ENCODE data around the gene IGFBPL1. TPM values are rescaled to one million over a fixed set of nuclear protein-coding genes. Genes with fewer than 3 reads are reported as not detected.
A peak's percentile ranks its signal among the peaks of the same experiment; 100 is the strongest.

Gene IGFBPL1
- total RNA-seq, 1 donor from 2014 or later = 0.87 TPM

GRCh38 chr9:38394416-38394815 lies 29.8 kb downstream of the IGFBPL1 start:
- H3K9me3 ChIP-seq = no peaks in the 10 kb centered on the region

GRCh38 chr9:38393128-38393796 lies 31.0 kb downstream of the IGFBPL1 start:
- TF ChIP-seq, protein P1, sequence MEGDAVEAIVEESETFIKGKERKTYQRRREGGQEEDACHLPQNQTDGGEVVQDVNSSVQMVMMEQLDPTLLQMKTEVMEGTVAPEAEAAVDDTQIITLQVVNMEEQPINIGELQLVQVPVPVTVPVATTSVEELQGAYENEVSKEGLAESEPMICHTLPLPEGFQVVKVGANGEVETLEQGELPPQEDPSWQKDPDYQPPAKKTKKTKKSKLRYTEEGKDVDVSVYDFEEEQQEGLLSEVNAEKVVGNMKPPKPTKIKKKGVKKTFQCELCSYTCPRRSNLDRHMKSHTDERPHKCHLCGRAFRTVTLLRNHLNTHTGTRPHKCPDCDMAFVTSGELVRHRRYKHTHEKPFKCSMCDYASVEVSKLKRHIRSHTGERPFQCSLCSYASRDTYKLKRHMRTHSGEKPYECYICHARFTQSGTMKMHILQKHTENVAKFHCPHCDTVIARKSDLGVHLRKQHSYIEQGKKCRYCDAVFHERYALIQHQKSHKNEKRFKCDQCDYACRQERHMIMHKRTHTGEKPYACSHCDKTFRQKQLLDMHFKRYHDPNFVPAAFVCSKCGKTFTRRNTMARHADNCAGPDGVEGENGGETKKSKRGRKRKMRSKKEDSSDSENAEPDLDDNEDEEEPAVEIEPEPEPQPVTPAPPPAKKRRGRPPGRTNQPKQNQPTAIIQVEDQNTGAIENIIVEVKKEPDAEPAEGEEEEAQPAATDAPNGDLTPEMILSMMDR (IDR thresholded peaks at IDR 0.05) = no peak
- intact Hi-C loops (cut with DNase I) = no loop called here
- peaks cover 8% of the 10 kb centered on the region for H3K4me1 ChIP-seq
- H3K27me3 ChIP-seq = no peaks in the 10 kb centered on the region
- DNase-seq = no peak
- H3K27ac ChIP-seq = peak overlapping the region; percentile 45
- peaks cover 11% of the 10 kb centered on the region for H3K36me3 ChIP-seq
- H3K4me3 ChIP-seq = peak overlapping the region; percentile 79
- no peak for ATAC-seq
- no peaks in the 10 kb centered on the region for H3K9me3 ChIP-seq

More at GRCh38 chr9:38394416-38394815, 29.8 kb downstream of the IGFBPL1 start:
- TF ChIP-seq, protein P1 (IDR thresholded peaks at IDR 0.05) = no peak
- peaks cover 11% of the 10 kb centered on the region for H3K36me3 ChIP-seq
- peaks cover 8% of the 10 kb centered on the region for H3K4me1 ChIP-seq
- intact Hi-C loops (cut with DNase I) = no loop called here
- H3K27ac ChIP-seq = no peak overlapping the region
- ATAC-seq = no peak
- no peak overlapping the region for H3K4me3 ChIP-seq
- no peaks in the 10 kb centered on the region for H3K27me3 ChIP-seq
- DNase-seq = no peak

DNA sequence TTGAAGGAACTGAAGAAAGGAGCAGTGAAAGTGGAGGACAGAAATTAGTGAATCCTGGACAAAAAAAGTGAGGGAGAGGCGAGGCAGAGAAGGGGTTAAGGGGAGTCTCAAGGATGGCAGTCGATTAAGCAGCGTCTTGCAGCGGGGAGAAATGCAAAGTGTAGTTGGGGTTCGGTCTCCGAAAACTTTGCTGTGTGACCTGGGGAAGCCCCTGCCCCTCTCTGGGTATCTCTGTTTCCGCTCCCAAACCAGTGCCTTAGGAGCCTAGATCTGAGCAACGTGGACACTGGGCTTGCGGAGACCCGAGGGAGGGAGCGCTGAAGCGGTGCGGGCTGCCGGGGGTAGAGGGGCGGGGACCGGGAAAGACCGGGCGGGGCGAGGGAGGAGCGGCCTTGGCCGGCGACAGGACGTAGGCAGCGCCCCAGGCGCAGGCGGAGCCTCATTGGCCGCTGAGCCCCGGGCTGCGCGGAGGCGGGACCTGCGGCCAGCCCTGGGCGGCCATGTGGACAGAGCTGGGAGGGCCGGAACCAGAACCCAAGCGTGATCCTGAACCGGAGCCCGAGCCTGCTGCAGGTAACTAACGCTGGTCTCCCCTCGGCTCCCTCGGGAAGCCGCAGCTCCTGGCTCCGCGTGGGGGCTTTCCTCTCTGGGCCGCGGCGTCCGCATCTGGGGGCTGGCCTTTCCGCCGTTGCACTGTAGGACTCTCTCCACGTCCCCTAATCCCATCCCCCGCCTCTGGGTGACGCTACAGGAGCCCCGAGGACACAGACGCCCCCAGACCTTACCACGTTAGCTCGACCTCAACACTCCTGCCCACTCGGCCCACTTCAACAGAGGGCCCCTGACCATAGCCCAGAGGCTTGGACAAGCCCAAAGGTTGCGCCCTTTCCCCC lies 31.8 kb downstream of the IGFBPL1 start, which contains the start of gene ALDH1B1:
Gene ALDH1B1, plus strand, starts transcription at position 468 of the 893 bp plus-strand sequence. CDS start 3,047 bp downstream, outside the sequence.
- ATAC-seq (peak; percentile 99), DNase-seq (peak; percentile 95)
- intact Hi-C loops (cut with DNase I) = no loop called here
- peaks cover 11% of the 10 kb centered on the region for H3K36me3 ChIP-seq
- no peaks in the 10 kb centered on the region for H3K27me3 ChIP-seq
- TF ChIP-seq, protein P1 (IDR thresholded peaks at IDR 0.05) = no peak
- peaks cover 8% of the 10 kb centered on the region for H3K4me1 ChIP-seq
- H3K27ac ChIP-seq = peak within 1 kb of the TSS; percentile 45
- peak within 1 kb of the TSS; percentile 79 for H3K4me3 ChIP-seq
- H3K9me3 ChIP-seq = no peaks in the 10 kb centered on the region

DNA sequence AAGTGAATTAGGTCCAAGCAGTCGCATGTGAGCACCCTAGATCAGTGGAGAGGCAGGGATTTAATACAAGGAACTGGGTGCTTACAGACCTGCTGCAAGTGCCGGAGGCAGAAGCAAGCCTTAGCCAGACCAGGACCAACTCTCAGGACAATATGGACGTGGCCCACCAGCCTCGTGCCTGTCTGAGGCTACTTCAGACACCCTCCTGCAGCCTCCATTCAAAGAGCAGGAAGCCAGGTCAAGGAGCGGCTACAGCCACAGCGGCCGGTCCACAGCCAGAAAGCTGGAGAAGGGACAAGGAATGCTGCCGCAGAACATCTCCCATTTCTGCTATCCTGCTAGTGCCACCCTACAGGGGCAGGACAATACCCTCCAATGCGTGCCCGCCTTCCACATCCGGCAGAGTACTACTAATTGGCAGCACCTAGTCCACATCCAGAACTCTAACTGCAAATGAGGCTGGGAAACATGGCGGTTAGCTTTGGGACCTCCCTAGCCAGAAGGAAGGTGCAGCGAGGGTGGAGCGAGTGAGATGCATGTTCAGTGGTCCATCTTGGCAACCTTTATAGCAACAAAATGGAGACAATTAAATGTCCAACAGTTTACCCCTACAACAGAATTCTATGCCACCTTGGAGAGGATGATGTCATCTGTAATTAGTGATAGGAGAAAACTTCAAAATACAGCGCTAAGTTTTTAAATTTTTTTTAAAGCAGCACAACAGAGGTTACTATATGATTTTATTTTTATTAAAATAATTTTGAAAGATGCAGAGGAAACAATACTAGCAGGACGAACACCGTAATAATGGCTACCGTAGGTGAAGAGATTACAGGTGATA lies 32.8 kb downstream of the IGFBPL1 start:
- Histone ChIP-seq H3K9me3 (no peaks in the 10 kb centered on the region), H3K4me3 (peak overlapping the region; percentile 79), H3K27me3 (no peaks in the 10 kb centered on the region), H3K4me1 (peaks cover 8% of the 10 kb centered on the region), H3K27ac (no peak overlapping the region), H3K36me3 (peaks cover 10% of the 10 kb centered on the region)
- intact Hi-C loops (cut with DNase I) = no loop called here
- DNase-seq (no peak), ATAC-seq (no peak)
- TF ChIP-seq, protein P1 (IDR thresholded peaks at IDR 0.05) = no peak

GRCh38 chr9:38390851-38391250 lies 33.4 kb downstream of the IGFBPL1 start:
- intact Hi-C loops (cut with DNase I) = no loop called here
- DNase-seq (no peak), ATAC-seq (no peak)
- Histone ChIP-seq H3K4me1 (peaks cover 8% of the 10 kb centered on the region), H3K27ac (no peak overlapping the region), H3K27me3 (no peaks in the 10 kb centered on the region), H3K36me3 (peaks cover 3% of the 10 kb centered on the region), H3K4me3 (no peak overlapping the region), H3K9me3 (no peaks in the 10 kb centered on the region)
- TF ChIP-seq, protein P1 (IDR thresholded peaks at IDR 0.05) = no peak
